ENCODE results near the gene TBC1D22A. TPM values are rescaled to one million over a fixed set of nuclear protein-coding genes. Genes with fewer than 3 reads are reported as not detected.

The TBC1D22A gene
- total RNA-seq, 6 experiments from 2014 or later: 10.9 to 18.1 (median 14.0) TPM

GRCh38 chr22:46742576-46743221, 19.8 kb upstream of the TBC1D22A start:
- H3K9me3 ChIP-seq: no peaks in the 10 kb centered on the region
- ATAC-seq (no peak), DNase-seq (no peak)
- peaks cover 0 to 43% (median 18%) of the 10 kb centered on the region in 4 donors for H3K4me1 ChIP-seq
- no peak overlapping the region for H3K27ac ChIP-seq
- intact Hi-C loops (cut with DNase I): no loop called here
- no peaks in the 10 kb centered on the region for H3K36me3 ChIP-seq
- no peak overlapping the region for H3K4me3 ChIP-seq
- WGBS (ENCODE audit: insufficient coverage, low coverage, low lambda C conversion rate, missing lambda C conversion rate): 86% methylated on average over 1 of the region's 6 CpGs
- no peak for TF ChIP-seq POLR2A (IDR thresholded peaks at IDR 0.05)
- TF ChIP-seq CTCF (IDR thresholded peaks at IDR 0.05): no peak
- H3K27me3 ChIP-seq: no peaks in the 10 kb centered on the region

- TF ChIP-seq CTCF (IDR thresholded peaks at IDR 0.05) (peak in 2 of 4 donors; percentile 12 to 21), POLR2A (IDR thresholded peaks at IDR 0.05) (peak; percentile 24)
- intact Hi-C loops (cut with DNase I): no loop called here
- DNase-seq: peak; percentile 78 to 92 (median 86)
- no peak overlapping the region for H3K4me3 ChIP-seq
- ATAC-seq: peak; percentile 75 to 84 (median 80)
- no peaks in the 10 kb centered on the region for H3K36me3 ChIP-seq
- no peaks in the 10 kb centered on the region for H3K27me3 ChIP-seq
- H3K27ac ChIP-seq: no peak overlapping the region
- 67% methylated on average over 5 of the region's 6 CpGs for WGBS (ENCODE audit: insufficient coverage, low coverage, low lambda C conversion rate, missing lambda C conversion rate)
- H3K4me1 ChIP-seq: peaks cover 0 to 41% (median 18%) of the 10 kb centered on the region in 4 donors
- no peaks in the 10 kb centered on the region for H3K9me3 ChIP-seq
Observed at GRCh38 chr22:46744581-46744980, 17.9 kb upstream of the TBC1D22A start.

- H3K27ac ChIP-seq: no peak overlapping the region
- TF ChIP-seq POLR2A (IDR thresholded peaks at IDR 0.05) (no peak), CTCF (IDR thresholded peaks at IDR 0.05) (no peak)
- no peak for DNase-seq
- H3K4me1 ChIP-seq: peaks cover 0 to 43% (median 20%) of the 10 kb centered on the region in 4 donors
- 79% methylated on average over 5 of the region's 5 CpGs for WGBS (ENCODE audit: insufficient coverage, low coverage, low lambda C conversion rate, missing lambda C conversion rate)
- no peaks in the 10 kb centered on the region for H3K36me3 ChIP-seq
- intact Hi-C loops (cut with DNase I): no loop called here
- H3K4me3 ChIP-seq: no peak overlapping the region
- no peaks in the 10 kb centered on the region for H3K27me3 ChIP-seq
- no peaks in the 10 kb centered on the region for H3K9me3 ChIP-seq
- ATAC-seq: no peak
Observed at GRCh38 chr22:46746192-46746591, 16.3 kb upstream of the TBC1D22A start.

GRCh38 chr22:46746620-46747019, 15.8 kb upstream of the TBC1D22A start:
- peaks cover 0 to 43% (median 22%) of the 10 kb centered on the region in 4 donors for H3K4me1 ChIP-seq
- DNase-seq: no peak
- H3K27me3 ChIP-seq: no peaks in the 10 kb centered on the region
- ATAC-seq: no peak
- no peaks in the 10 kb centered on the region for H3K9me3 ChIP-seq
- no peak for TF ChIP-seq POLR2A (IDR thresholded peaks at IDR 0.05)
- TF ChIP-seq CTCF (IDR thresholded peaks at IDR 0.05): no peak
- intact Hi-C loops (cut with DNase I): no loop called here
- no peak overlapping the region for H3K27ac ChIP-seq
- 98% methylated on average over 9 of the region's 11 CpGs for WGBS (ENCODE audit: insufficient coverage, low coverage, low lambda C conversion rate, missing lambda C conversion rate)
- no peaks in the 10 kb centered on the region for H3K36me3 ChIP-seq
- H3K4me3 ChIP-seq: no peak overlapping the region

Measured in right lobe of liver (tissue), 6 donors.